Measurements from ENCODE around the gene TSPYL6.
"Not testable (repeated sequence)": the region's sequence is repeated elsewhere in the genome, so short reads cannot be mapped to it uniquely, and the experiment has no call there.

The TSPYL6 gene

DNA sequence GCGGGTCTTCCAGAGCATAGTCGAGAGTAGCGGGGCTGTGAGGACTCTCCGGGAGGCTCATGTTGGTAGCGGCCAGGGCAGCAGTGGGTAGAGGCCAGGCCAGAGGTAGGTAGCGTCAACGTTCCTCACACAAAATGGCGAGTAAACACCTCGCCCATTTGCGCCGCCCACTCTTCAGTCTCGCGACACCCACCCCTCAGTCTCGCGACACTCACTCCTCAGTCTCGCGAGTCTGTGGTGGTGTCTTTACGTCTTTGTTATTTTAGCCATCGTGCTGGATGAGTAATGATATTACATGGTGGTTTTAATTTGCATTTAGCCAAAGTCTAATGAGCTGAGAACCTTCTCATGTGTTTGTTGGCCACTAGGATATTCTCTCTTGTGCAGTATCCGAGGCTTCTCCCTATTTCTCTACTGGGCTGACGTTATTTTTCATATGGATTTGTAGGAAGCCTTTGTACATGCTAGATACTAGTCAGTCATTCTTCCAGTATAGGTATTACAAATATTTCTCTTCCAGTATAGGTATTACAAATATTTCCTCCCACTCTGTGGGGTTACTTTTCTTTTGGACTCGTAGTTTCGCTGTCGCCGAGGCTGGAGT, at the start of gene TSPYL6:
TSPYL6 (minus strand) TSS at position 139 of the 604 bp plus-strand sequence; CDS start at position 61, 78 bp downstream.
- no peak for DNase-seq (ENCODE audit: low read depth)

DNA sequence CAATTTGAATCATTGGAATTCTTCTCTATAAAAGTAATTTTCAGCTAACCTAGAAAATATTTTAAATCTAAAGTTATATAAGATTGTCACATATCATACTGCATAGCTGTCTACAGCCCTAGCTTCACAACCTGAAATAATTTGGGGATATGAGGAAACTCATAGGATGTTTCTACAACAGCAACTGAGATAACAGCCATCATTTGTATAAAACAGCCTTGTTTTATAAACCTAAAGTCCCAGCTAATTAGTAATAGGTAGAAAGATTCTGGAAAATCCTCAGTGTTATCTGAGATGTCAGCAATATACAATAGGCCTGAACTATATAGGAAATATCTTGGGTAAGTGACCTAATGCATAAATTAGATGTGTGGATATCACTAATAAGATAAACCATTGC, 47.6 kb upstream of the TSPYL6 start:
- no peak for DNase-seq (ENCODE audit: low read depth)

- DNase-seq (ENCODE audit: low read depth) = no peak
Measured at GRCh38 chr2:54298514-54298913, 42.5 kb upstream of the TSPYL6 start.

DNA sequence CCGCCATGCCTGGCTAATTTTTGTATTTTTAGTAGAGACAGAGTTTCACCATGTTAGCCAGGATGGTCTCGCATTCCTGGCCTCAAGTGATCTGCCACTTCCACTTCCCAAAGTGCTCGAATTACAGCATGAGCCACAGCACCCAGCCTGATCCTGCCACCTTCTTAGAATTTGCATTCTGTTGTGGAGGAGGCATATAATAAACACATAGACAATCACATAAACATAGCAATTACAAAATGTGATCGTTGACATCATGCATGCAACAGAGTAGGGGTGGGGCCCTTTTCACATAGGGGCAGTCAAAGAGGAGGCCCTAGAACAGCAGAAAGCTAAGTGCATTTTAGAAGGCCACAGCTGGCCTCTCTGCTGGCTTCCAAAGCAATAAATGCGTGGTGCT, 39.9 kb upstream of the TSPYL6 start:
- no peak for DNase-seq (ENCODE audit: low read depth)

GRCh38 chr2:54294665-54295064, 38.6 kb upstream of the TSPYL6 start:
- DNase-seq (ENCODE audit: low read depth) = not testable (repeated sequence)

- no peak for DNase-seq (ENCODE audit: low read depth)
Measured at GRCh38 chr2:54290356-54291025, 34.5 kb upstream of the TSPYL6 start.

GRCh38 chr2:54289917-54290316, 33.9 kb upstream of the TSPYL6 start:
- DNase-seq (ENCODE audit: low read depth) = no peak

- DNase-seq (ENCODE audit: low read depth) = peak; percentile 28
Measured at GRCh38 chr2:54287532-54287931, 31.5 kb upstream of the TSPYL6 start.

GRCh38 chr2:54285451-54285850, 29.4 kb upstream of the TSPYL6 start:
- DNase-seq (ENCODE audit: low read depth) = no peak

GRCh38 chr2:54284826-54285225, 28.8 kb upstream of the TSPYL6 start:
- no peak for DNase-seq (ENCODE audit: low read depth)

DNA sequence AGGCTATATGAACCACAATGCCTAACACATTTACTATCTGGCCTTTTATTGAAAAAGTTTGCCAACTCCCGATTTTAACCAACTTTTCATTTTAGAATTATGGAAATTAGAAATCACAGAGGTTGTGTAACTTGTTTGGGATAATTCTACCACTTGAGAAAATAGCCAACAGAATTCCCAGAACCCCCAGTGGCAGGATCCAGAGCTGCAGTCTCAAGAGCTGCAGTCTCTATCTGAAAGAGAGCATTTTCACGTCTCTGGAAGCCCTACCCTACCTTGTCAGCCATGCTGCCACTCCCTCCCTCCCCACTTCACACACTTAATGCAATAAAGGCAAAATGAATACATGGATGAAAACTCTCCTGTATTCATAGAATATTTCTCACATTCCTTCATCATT, 23.4 kb upstream of the TSPYL6 start:
- DNase-seq (ENCODE audit: low read depth) = no peak

GRCh38 chr2:54275541-54275940, 19.5 kb upstream of the TSPYL6 start:
- no peak for DNase-seq (ENCODE audit: low read depth)

GRCh38 chr2:54274781-54275242, 18.8 kb upstream of the TSPYL6 start:
- DNase-seq (ENCODE audit: low read depth) = peak; percentile 56

DNA sequence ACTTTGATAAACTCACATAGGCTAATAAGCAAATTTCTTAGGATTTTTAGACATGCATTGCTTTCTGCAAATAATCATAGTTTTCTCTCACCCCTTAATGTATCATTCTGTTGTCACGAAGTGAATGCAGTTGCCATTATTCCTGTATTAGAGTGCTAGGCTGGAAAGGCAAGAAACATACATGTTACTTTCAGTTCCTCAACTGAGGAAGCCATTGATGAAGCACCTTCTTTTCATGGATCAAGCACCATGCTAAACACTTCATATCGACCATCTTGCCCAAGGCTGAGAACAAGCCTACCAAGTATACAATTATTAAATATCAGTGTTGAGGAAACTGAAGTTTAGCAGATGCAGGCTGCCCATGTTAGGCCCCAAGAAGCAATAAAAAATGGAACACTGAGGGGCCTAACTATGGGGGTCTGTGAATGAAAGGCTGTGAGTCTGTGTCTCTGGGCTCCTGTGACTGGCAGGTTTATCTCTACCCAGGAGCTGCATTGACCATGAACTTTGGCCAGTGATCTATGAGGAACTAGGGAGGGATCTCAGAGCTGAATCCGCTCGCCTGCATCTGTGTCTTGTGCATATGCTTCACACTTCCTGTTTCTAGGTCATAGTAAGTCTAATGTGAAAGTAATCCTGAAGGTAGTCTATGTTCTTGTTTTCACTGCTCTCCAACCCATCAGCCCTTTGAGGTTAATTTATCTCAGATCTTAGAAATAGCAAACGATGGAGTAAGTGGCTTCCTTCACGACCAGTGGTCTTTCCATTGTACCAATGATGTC, 16.0 kb upstream of the TSPYL6 start:
- DNase-seq (ENCODE audit: low read depth) = no peak

GRCh38 chr2:54271189-54271588, 15.2 kb upstream of the TSPYL6 start:
- DNase-seq (ENCODE audit: low read depth) = no peak

DNA sequence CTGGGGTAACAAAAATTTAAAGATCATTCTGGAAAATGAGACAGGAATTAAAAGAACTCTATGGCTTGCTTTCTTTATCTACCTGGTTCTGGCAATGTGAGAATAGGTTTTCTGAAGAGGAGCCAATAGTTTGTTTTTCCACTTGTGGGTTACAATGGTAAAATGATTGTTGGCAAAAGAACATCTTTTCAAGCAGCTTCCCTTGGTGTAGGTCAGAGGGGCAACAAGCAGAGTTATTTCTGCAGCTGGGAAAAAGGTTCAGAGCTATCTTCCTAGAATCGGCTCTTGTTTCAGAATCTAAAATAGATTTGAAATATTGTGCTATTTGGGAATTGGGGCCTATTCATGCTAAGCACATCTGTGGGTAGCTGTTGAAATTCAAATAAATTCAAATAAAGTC, 11.5 kb upstream of the TSPYL6 start:
- no peak for DNase-seq (ENCODE audit: low read depth)

DNA sequence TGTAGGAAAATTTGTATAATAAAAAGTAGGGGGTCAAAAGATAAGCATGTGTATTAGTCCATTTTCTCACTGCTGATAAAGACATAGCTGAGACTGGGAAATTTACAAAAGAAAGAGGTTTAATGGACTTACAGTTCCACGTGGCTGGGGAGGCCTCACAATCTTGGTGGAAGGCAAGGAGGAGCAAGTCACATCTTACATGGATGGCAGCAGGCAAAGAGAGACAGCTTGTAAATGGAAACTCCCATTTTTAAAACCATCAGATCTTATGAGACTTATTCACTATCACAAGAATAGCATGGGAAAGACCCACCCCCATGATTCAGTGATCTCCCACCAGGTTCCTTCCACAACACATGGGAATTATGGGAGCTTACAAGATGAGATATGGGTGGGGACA, 9.1 kb upstream of the TSPYL6 start:
- not testable (repeated sequence) for DNase-seq (ENCODE audit: low read depth)

GRCh38 chr2:54262015-54262765, 6.2 kb upstream of the TSPYL6 start:
- DNase-seq (ENCODE audit: low read depth) = no peak

GRCh38 chr2:54261537-54261936, 5.5 kb upstream of the TSPYL6 start:
- no peak for DNase-seq (ENCODE audit: low read depth)

- DNase-seq (ENCODE audit: low read depth) = no peak
Measured at GRCh38 chr2:54260241-54260595, 4.2 kb upstream of the TSPYL6 start.

DNA sequence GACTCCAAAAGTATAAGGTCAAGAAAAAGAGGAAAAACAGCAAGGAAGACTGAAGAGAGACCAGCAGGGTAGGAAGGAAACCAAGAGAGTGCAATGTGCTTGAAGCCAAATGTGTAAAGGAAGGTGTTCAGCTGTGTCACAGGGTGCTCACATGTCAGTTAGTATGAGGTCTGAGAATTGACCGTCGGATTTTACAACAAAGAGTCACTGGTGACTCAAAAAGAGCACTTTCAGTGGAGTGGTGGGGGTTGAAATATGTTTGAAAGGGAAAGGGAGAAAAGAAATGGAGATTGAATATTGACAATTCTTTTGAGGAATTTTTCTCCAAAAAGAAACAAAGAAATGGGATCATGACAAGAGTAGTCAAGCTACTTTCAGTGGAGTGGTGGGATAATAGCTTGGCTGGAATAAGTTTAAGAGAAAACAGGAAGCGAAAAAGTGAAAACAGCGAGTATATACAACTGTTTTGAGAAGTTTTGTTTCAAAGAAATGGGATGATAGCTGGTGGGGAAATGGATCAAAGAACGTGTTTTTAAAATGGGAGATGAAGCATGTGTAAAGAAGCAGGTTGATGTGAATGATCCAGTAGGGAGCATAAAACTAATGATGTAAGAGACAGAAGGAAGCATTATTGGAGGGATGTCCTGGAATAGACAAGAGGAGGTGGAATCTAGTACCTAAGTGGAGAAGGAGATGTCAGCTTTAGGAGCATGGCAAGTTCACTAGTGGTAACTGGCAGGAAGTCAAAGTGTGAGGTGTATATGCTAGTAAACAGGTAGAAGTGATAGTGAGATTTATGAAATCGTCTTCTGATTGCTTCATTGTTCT, 3.6 kb upstream of the TSPYL6 start:
- no peak for DNase-seq (ENCODE audit: low read depth)

DNA sequence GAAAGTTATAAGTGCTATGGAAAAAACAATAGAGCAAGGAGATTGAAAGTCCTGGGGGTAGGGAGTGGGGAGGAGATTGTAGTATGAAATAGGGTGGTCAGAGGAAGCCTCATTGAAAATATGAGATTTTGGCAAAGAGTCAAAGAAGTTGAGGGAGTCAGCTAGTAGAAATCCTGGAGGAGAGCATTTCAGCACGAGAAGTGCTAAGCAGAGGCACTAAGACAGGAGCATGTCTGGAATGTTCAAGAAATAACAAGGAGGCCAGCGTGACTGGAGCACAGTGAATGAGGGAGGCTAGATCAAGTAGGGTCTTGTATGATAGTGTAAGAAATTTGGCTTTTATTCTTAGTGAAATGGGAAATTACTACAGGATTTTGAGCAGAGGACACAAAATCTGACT, 2.1 kb upstream of the TSPYL6 start:
- DNase-seq (ENCODE audit: low read depth) = no peak
